Transverse colon (tissue), 4 donors: ENCODE results near the gene BRIP1.

ENCODE experiments used
- CTCF ChIP-seq, 5 experiments: fragments of 200-600 bp in 3 of 5; fragments of 450-650 bp in 2 of 5; sonication (generic) in 3 of 5; IDR thresholded peaks; 1 replicate in 2 of 5; 2 replicates in 3 of 5; pipeline ENCODE4 v1.5.1; 2016 to 2017; ENCODE audit warnings: antibody characterized with exemption in 5 of 5, inconsistent platforms in 3 of 5, mild to moderate bottlenecking in 2 of 5, moderate library complexity in 1 of 5
- EP300 ChIP-seq: sonication (generic); formaldehyde crosslinking; IDR thresholded peaks from one replicate; pipeline ENCODE4 v1.6.1; 2017; ENCODE audit warnings: antibody characterized with exemption, low read depth
- POLR2A ChIP-seq: fragments of 450-650 bp; IDR thresholded peaks from one replicate; pipeline ENCODE4 v1.6.1; 2016; ENCODE audit warnings: antibody characterized with exemption, mild to moderate bottlenecking, moderate library complexity
- POLR2AphosphoS5 ChIP-seq, 3 donors: sonication (generic); formaldehyde crosslinking; IDR thresholded peaks; one replicate each; pipeline ENCODE4 v1.6.1; 2016; ENCODE audit warnings: antibody characterized with exemption in 3 of 3

DNA sequence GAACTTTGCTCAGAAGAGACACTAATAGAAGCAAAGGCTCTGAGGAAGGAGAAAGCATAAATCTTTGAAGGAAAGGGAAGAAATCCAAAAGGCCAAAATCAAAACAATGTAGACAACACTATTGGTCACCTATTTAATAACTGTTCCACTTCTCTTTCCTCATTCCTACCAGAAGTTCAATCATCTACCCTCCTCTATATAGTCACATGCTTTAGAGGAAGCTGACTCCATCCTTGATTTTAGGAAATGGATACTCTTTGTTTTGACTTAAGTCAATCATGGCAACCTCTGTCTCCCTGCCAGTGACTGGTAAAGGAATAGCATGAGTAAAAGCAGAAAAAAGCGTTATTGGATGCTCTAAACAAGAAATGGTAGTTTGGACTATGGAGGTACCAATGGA lies 7.3 kb downstream of the BRIP1 start:
- TF ChIP-seq POLR2A = no peak
- TF ChIP-seq CTCF (IDR thresholded peaks at IDR 0.05) = no peak
- TF ChIP-seq EP300 = no peak
- no peak for TF ChIP-seq POLR2AphosphoS5 (IDR thresholded peaks at IDR 0.05)
